ENCODE measurements around the gene CFAP77. TPM values are rescaled to one million over a fixed set of nuclear protein-coding genes. Genes with fewer than 3 reads are reported as not detected.
"Not testable (repeated sequence)": the region's sequence is repeated elsewhere in the genome, so short reads cannot be mapped to it uniquely, and the experiment has no call there.

CFAP77 gene
- total RNA-seq, 2 donors from 2014 or later, result not detected

DNA sequence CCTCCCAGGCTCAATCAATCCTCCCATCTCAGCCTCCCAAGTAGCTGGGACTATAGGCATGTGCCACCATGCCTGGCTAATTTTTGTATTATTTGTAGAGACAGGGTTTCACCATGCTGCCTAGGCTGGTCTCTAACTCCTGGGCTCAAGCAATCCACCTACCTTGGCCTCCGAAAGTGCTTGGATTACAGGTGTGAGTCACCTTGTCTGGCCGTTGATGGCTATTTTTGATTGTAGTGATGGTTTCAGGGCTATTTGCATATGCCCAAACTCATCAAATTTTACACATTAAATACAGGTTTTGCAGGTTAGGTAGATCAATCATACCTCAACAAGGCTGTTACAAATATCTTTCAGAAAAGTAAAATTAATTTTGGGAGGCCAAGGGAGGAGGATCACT, 158.8 kb downstream of the CFAP77 start:
- H3K4me1 Mint-ChIP-seq; H3K4me3 Mint-ChIP-seq; H3K27ac Mint-ChIP-seq; DNase-seq; H3K36me3 Mint-ChIP-seq (ENCODE audit: low read depth); H3K9me3 ChIP-seq (ENCODE audit: control insufficient read depth, low read length, poor library complexity, severe bottlenecking); ATAC-seq: not testable (repeated sequence)
- peaks cover 57% of the 10 kb centered on the region for H3K27me3 Mint-ChIP-seq

GRCh38 chr9:132571806-132572600, 162.0 kb downstream of the CFAP77 start:
- peaks cover 4% of the 10 kb centered on the region for H3K4me1 Mint-ChIP-seq
- no peak overlapping the region for H3K4me3 Mint-ChIP-seq
- no peak overlapping the region for H3K27ac Mint-ChIP-seq
- peaks cover 63% of the 10 kb centered on the region for H3K27me3 Mint-ChIP-seq
- H3K9me3 ChIP-seq (ENCODE audit: control insufficient read depth, low read length, poor library complexity, severe bottlenecking), result no peaks in the 10 kb centered on the region
- ATAC-seq (no peak), DNase-seq (no peak)
- peaks cover 12% of the 10 kb centered on the region for H3K36me3 Mint-ChIP-seq (ENCODE audit: low read depth)

DNA sequence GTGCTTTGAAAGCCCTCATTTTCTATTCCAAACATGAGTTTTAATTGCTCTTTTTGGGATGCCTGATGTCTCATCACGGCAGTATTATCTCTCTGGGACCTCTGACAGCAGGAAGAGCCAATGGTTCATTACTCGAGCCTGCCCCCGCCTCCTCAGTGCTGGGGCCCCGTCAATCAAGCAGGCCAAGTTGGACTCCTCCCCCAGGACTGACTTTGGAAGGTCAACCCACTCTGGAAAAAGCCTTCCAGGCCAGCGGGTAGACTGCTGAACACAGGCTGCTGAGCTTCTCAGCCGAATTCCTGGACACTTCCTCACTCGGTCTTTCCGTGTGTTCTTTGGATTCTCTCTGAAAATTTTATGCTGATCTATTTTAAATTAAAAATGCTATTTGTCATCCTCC, 162.9 kb downstream of the CFAP77 start:
- Mint-ChIP-seq H3K27ac (no peak overlapping the region), H3K27me3 (peaks cover 66% of the 10 kb centered on the region), H3K4me3 (no peak overlapping the region), H3K36me3 (ENCODE audit: low read depth) (peaks cover 10% of the 10 kb centered on the region), H3K4me1 (peaks cover 4% of the 10 kb centered on the region)
- ATAC-seq (no peak), DNase-seq (no peak)
- H3K9me3 ChIP-seq (ENCODE audit: control insufficient read depth, low read length, poor library complexity, severe bottlenecking), result no peaks in the 10 kb centered on the region

DNA sequence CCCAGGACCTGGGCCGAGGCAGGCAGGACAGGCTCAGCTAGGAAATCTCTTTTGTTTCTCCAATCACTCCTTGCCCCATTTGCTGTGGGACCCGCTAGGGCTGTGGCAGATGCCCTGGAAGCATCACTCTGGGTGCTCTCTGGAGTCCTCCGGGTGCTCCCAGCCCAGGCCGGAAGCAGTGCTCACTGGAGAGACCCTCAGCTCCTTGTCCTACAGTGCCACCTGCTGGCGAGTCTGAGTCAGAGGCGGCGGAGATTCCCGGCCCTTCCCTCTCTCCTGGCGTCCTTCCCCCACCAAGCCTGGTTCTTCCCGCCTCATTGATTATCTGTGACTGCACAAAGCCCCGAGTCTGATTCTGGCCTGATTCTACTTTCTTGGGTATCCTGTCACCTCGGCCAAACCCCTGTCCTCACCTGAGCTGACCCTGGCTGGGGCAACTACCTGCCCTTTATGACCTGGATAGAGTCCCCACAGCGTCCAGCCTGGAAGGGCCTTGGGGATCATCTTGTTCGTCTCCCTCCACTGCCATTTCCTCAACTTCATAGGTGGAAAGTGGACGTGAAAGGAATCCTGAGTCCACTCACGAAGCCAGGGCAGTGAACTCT, 165.1 kb downstream of the CFAP77 start:
- DNase-seq (peak; percentile 28 to 33 (median 29)), ATAC-seq (peak; percentile 68)
- H3K27ac Mint-ChIP-seq, result no peak overlapping the region
- peaks cover 12% of the 10 kb centered on the region for H3K36me3 Mint-ChIP-seq (ENCODE audit: low read depth)
- peaks cover 4% of the 10 kb centered on the region for H3K4me1 Mint-ChIP-seq
- peaks cover 81% of the 10 kb centered on the region for H3K27me3 Mint-ChIP-seq
- no peak overlapping the region for H3K4me3 Mint-ChIP-seq
- no peaks in the 10 kb centered on the region for H3K9me3 ChIP-seq (ENCODE audit: control insufficient read depth, low read length, poor library complexity, severe bottlenecking)

- Mint-ChIP-seq H3K4me1 (peaks cover 4% of the 10 kb centered on the region), H3K27ac (no peak overlapping the region), H3K36me3 (ENCODE audit: low read depth) (peaks cover 12% of the 10 kb centered on the region), H3K4me3 (no peak overlapping the region), H3K27me3 (peaks cover 80% of the 10 kb centered on the region)
- H3K9me3 ChIP-seq (ENCODE audit: control insufficient read depth, low read length, poor library complexity, severe bottlenecking), result no peaks in the 10 kb centered on the region
- no peak for DNase-seq
- ATAC-seq, result no peak
Measured at GRCh38 chr9:132575811-132576210, 165.8 kb downstream of the CFAP77 start.

GRCh38 chr9:132577119-132577518, 167.1 kb downstream of the CFAP77 start:
- H3K4me1 Mint-ChIP-seq, result peaks cover 6% of the 10 kb centered on the region
- DNase-seq (no peak), ATAC-seq (no peak)
- no peak overlapping the region for H3K4me3 Mint-ChIP-seq
- H3K36me3 Mint-ChIP-seq (ENCODE audit: low read depth), result peaks cover 10% of the 10 kb centered on the region
- H3K9me3 ChIP-seq (ENCODE audit: control insufficient read depth, low read length, poor library complexity, severe bottlenecking), result no peaks in the 10 kb centered on the region
- H3K27ac Mint-ChIP-seq, result no peak overlapping the region
- H3K27me3 Mint-ChIP-seq, result peaks cover 80% of the 10 kb centered on the region

GRCh38 chr9:132578367-132578932, 168.4 kb downstream of the CFAP77 start:
- Mint-ChIP-seq H3K4me3 (no peak overlapping the region), H3K27me3 (peaks cover 77% of the 10 kb centered on the region), H3K4me1 (peaks cover 6% of the 10 kb centered on the region), H3K36me3 (ENCODE audit: low read depth) (peaks cover 10% of the 10 kb centered on the region), H3K27ac (peak overlapping the region; percentile 45)
- no peaks in the 10 kb centered on the region for H3K9me3 ChIP-seq (ENCODE audit: control insufficient read depth, low read length, poor library complexity, severe bottlenecking)
- no peak for ATAC-seq
- no peak for DNase-seq

DNA sequence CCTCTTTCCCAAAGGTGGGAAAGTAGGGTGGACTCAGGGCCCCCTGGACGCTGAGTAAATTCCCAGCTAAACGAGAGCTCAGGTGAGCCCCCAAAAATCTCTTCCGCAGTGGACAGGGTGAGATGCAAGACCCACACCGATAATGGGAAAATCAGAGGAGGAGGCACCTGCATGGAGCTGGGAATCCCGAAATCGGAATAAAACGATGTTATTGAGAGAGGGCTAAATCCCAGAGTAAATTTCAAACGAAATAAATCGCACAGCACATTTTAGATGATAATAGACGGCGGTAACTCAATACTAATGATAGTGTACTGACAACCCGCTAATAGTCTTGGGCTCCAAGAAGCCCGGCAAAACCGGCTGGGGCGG, 169.4 kb downstream of the CFAP77 start:
- Mint-ChIP-seq H3K4me3 (no peak overlapping the region), H3K27ac (no peak overlapping the region)

DNA sequence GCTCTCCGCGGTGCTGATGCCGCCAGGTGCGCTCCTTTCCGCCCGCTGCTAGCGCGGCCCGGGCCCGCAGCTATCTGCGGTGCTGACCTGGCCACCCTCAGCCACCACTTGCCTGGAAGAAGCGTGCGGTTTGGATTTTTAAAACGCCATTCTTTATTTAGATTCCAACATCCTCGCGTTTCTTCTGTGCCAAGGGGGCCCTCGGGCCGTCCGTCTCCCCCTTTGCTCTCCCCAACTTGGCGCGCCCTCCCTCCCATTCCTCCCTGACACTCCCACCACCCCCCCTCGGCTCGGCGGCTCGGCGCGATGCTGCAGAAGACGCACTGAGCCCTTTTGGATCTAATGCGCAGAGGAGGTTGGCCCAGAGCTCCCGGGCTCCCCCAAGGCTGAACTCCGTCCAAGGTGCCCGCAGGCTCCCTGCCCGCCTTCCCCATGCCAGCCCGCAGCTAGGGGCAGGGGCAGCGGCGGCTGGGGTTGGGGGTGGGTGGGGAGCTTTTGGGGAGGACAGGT, 172.3 kb downstream of the CFAP77 start, which contains the start of gene BARHL1:
Gene BARHL1, plus strand, starts transcription at position 331 of the 510 bp plus-strand sequence. CDS start 192 bp downstream, outside the sequence.
- ATAC-seq (no peak), DNase-seq (no peak)
- H3K27me3 Mint-ChIP-seq, result peaks cover 73% of the 10 kb centered on the region
- H3K9me3 ChIP-seq (ENCODE audit: control insufficient read depth, low read length, poor library complexity, severe bottlenecking), result no peaks in the 10 kb centered on the region
- H3K4me3 Mint-ChIP-seq, result peak within 1 kb of the TSS; percentile 71
- H3K36me3 Mint-ChIP-seq (ENCODE audit: low read depth), result peaks cover 3% of the 10 kb centered on the region
- peak within 1 kb of the TSS; percentile 22 for H3K27ac Mint-ChIP-seq
- H3K4me1 Mint-ChIP-seq, result peaks cover 7% of the 10 kb centered on the region

More for the DNA sequence above, 169.4 kb downstream of the CFAP77 start:
- Mint-ChIP-seq H3K27me3 (peaks cover 79% of the 10 kb centered on the region), H3K36me3 (ENCODE audit: low read depth) (peaks cover 6% of the 10 kb centered on the region), H3K4me1 (peaks cover 4% of the 10 kb centered on the region)
- DNase-seq, result no peak
- ATAC-seq, result no peak
- no peaks in the 10 kb centered on the region for H3K9me3 ChIP-seq (ENCODE audit: control insufficient read depth, low read length, poor library complexity, severe bottlenecking)

GRCh38 chr9:132582786-132583583, 173.0 kb downstream of the CFAP77 start:
- H3K4me1 Mint-ChIP-seq, result peaks cover 8% of the 10 kb centered on the region
- no peaks in the 10 kb centered on the region for H3K9me3 ChIP-seq (ENCODE audit: control insufficient read depth, low read length, poor library complexity, severe bottlenecking)

GRCh38 chr9:132583584-132584304, 173.7 kb downstream of the CFAP77 start:
- H3K9me3 ChIP-seq (ENCODE audit: control insufficient read depth, low read length, poor library complexity, severe bottlenecking), result no peaks in the 10 kb centered on the region
- Mint-ChIP-seq H3K36me3 (ENCODE audit: low read depth) (peaks cover 4% of the 10 kb centered on the region), H3K4me1 (peaks cover 11% of the 10 kb centered on the region), H3K27ac (peak overlapping the region; percentile 6), H3K27me3 (peaks cover 71% of the 10 kb centered on the region), H3K4me3 (no peak overlapping the region)
- DNase-seq (no peak), ATAC-seq (no peak)

More at GRCh38 chr9:132582786-132583583, 173.0 kb downstream of the CFAP77 start:
- Mint-ChIP-seq H3K27ac (peak overlapping the region; percentile 6), H3K36me3 (ENCODE audit: low read depth) (peaks cover 3% of the 10 kb centered on the region), H3K27me3 (peaks cover 71% of the 10 kb centered on the region), H3K4me3 (no peak overlapping the region)
- ATAC-seq, result no peak
- no peak for DNase-seq

Data from T-helper 17 cell (primary cell).